ENCODE measurements around the gene NAV3. TPM values are rescaled to one million over a fixed set of nuclear protein-coding genes. Genes with fewer than 3 reads are reported as not detected.

The NAV3 gene
- polyA plus RNA-seq, 3 donors, result 0.11 TPM; not detected in 2

- H3K27me3 ChIP-seq (ENCODE audit: control insufficient read depth in 2 of 2, insufficient read depth in 2 of 2, low read length in 2 of 2), result no peaks in the 10 kb centered on the region
- H3K79me2 ChIP-seq (ENCODE audit: insufficient read depth, low read length), result no peaks in the 10 kb centered on the region
- no peak overlapping the region for H3K27ac ChIP-seq (ENCODE audit: low read depth in 1 of 2, low read length in 2 of 2)
- no peak for DNase-seq
- 100% methylated on average over 1 of the region's 4 CpGs for WGBS (ENCODE audit: insufficient coverage)
- H3K4me1 ChIP-seq (ENCODE audit: control insufficient read depth in 1 of 2, insufficient read depth in 2 of 2, low read length in 2 of 2), result peaks cover 18 to 22% of the 10 kb centered on the region in 2 donors
- H2AFZ ChIP-seq (ENCODE audit: insufficient read depth, low read depth, low read length, poor library complexity, severe bottlenecking), result no peak overlapping the region
- no peaks in the 10 kb centered on the region for H3K36me3 Mint-ChIP-seq
- no peaks in the 10 kb centered on the region for H3K27me3 Mint-ChIP-seq (ENCODE audit: low read depth in 3 of 3)
- H3K36me3 ChIP-seq (replicated peaks in 1 of 2; ENCODE audit: control insufficient read depth in 1 of 2, insufficient read depth in 2 of 2, low read length in 2 of 2), result no peaks in the 10 kb centered on the region
- H3K9me3 Mint-ChIP-seq, result peaks cover 0 to 4% (median under 1%) of the 10 kb centered on the region in 7 donors
- no peak overlapping the region for H3K27ac Mint-ChIP-seq
- H3K4me1 Mint-ChIP-seq, result peaks cover 21% of the 10 kb centered on the region
- intact Hi-C loops (cut with micrococcal nuclease), result no loop called here
- H3K9ac ChIP-seq (ENCODE audit: insufficient read depth, low read length, poor library complexity, severe bottlenecking), result no peak overlapping the region
- no peak overlapping the region for H3K4me2 ChIP-seq (replicated peaks; ENCODE audit: extremely low read depth, low read length, poor library complexity, severe bottlenecking)
- no peak overlapping the region for H3K4me3 Mint-ChIP-seq
- H4K20me1 ChIP-seq (ENCODE audit: insufficient read depth, low read length), result no peaks in the 10 kb centered on the region
- no peaks in the 10 kb centered on the region for H3K9me3 ChIP-seq (replicated peaks in 1 of 2; ENCODE audit: control insufficient read depth in 1 of 2, insufficient read depth in 1 of 2, low read length in 2 of 2)
- TF ChIP-seq, protein P1, sequence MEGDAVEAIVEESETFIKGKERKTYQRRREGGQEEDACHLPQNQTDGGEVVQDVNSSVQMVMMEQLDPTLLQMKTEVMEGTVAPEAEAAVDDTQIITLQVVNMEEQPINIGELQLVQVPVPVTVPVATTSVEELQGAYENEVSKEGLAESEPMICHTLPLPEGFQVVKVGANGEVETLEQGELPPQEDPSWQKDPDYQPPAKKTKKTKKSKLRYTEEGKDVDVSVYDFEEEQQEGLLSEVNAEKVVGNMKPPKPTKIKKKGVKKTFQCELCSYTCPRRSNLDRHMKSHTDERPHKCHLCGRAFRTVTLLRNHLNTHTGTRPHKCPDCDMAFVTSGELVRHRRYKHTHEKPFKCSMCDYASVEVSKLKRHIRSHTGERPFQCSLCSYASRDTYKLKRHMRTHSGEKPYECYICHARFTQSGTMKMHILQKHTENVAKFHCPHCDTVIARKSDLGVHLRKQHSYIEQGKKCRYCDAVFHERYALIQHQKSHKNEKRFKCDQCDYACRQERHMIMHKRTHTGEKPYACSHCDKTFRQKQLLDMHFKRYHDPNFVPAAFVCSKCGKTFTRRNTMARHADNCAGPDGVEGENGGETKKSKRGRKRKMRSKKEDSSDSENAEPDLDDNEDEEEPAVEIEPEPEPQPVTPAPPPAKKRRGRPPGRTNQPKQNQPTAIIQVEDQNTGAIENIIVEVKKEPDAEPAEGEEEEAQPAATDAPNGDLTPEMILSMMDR (IDR thresholded peaks at IDR 0.05), result no peak
- H3K4me3 ChIP-seq (replicated peaks in 1 of 3; ENCODE audit: low read depth in 2 of 3, low read length in 3 of 3), result no peak overlapping the region
Observed at GRCh38 chr12:77996670-77997069, 166.0 kb downstream of the NAV3 start.

DNA sequence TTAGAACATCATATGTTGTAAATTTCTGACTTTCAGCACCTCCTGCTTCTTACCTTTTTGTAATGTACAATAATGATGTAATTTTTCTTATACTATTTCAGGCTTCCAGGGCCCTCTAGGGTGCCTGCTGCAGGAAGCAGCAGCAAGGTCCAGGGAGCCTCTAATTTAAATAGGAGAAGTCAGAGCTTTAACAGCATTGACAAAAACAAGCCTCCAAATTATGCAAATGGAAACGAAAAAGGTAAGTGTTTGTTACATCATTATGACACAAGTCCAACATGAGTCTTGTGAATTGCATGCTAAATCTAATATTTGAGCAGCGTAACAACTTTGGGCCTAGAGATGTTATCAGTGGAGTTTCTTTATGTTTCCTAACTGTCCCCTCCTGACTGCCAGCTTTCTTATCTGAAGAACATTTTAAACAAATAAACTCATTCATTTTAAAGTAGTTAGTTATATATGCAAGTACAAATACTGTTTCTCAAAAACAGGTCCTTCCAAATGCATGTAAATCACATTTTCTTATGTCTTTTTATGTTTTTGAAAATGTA lies 167.6 kb downstream of the NAV3 start:
- Mint-ChIP-seq H3K4me3 (no peak overlapping the region), H3K27me3 (ENCODE audit: low read depth in 3 of 3) (no peaks in the 10 kb centered on the region), H3K4me1 (peaks cover 25% of the 10 kb centered on the region), H3K9me3 (no peaks in the 10 kb centered on the region), H3K27ac (peak overlapping the region in 1 of 7 donors; percentile 73), H3K36me3 (no peaks in the 10 kb centered on the region)
- H2AFZ ChIP-seq (ENCODE audit: insufficient read depth, low read depth, low read length, poor library complexity, severe bottlenecking), result no peak overlapping the region
- TF ChIP-seq, protein P1 (IDR thresholded peaks at IDR 0.05), result no peak
- no CpG with 5 or more reads among the region's 2 CpGs for WGBS (ENCODE audit: insufficient coverage)
- no peaks in the 10 kb centered on the region for H4K20me1 ChIP-seq (ENCODE audit: insufficient read depth, low read length)
- no peaks in the 10 kb centered on the region for H3K9me3 ChIP-seq (replicated peaks in 1 of 2; ENCODE audit: control insufficient read depth in 1 of 2, insufficient read depth in 1 of 2, low read length in 2 of 2)
- H3K36me3 ChIP-seq (replicated peaks in 1 of 2; ENCODE audit: control insufficient read depth in 1 of 2, insufficient read depth in 2 of 2, low read length in 2 of 2), result no peaks in the 10 kb centered on the region
- H3K4me1 ChIP-seq (ENCODE audit: control insufficient read depth in 1 of 2, insufficient read depth in 2 of 2, low read length in 2 of 2), result peaks cover 18 to 22% of the 10 kb centered on the region in 2 donors
- peak overlapping the region in 1 of 2 donors; percentile 79 for H3K27ac ChIP-seq (ENCODE audit: low read depth in 1 of 2, low read length in 2 of 2)
- no peak overlapping the region for H3K9ac ChIP-seq (ENCODE audit: insufficient read depth, low read length, poor library complexity, severe bottlenecking)
- H3K27me3 ChIP-seq (ENCODE audit: control insufficient read depth in 2 of 2, insufficient read depth in 2 of 2, low read length in 2 of 2), result no peaks in the 10 kb centered on the region
- no peak overlapping the region for H3K4me3 ChIP-seq (replicated peaks in 1 of 3; ENCODE audit: low read depth in 2 of 3, low read length in 3 of 3)
- no peaks in the 10 kb centered on the region for H3K79me2 ChIP-seq (ENCODE audit: insufficient read depth, low read length)
- DNase-seq, result no peak
- intact Hi-C loops (cut with micrococcal nuclease), result no loop called here
- H3K4me2 ChIP-seq (replicated peaks; ENCODE audit: extremely low read depth, low read length, poor library complexity, severe bottlenecking), result peak overlapping the region; percentile 61

Measured in CD14-positive monocyte (primary cell).